OCI-LY1 (cell line): Measurements from ENCODE around the gene B4GALT4.
"Not testable (repeated sequence)": the region's sequence is repeated elsewhere in the genome, so short reads cannot be mapped to it uniquely, and the experiment has no call there.

Source experiments
- H2AFZ ChIP-seq: fragments of 200-600 bp; sonication (generic), shearing (Covaris generic); 2 replicates; pipeline ENCODE4 v1.6.0; 2014; ENCODE audit warnings: antibody characterized with exemption, mild to moderate bottlenecking, low read length
- H3F3A ChIP-seq: fragments of 200-600 bp; sonication (generic), shearing (Covaris generic); 2 replicates; pipeline ENCODE4 v1.6.0; 2014; ENCODE audit warnings: mild to moderate bottlenecking, antibody characterized with exemption, low read length, moderate library complexity; ENCODE audit not compliant: insufficient read depth
- H3K27ac ChIP-seq: fragments of 200-600 bp; sonication (generic); 2 replicates; pipeline ENCODE4 v1.5.1; 2014; ENCODE audit warnings: low read length, mixed run types, mild to moderate bottlenecking, low read depth; ENCODE audit not compliant: poor library complexity, severe bottlenecking
- H3K27me3 ChIP-seq: fragments of 200-600 bp; sonication (generic); 2 replicates; pipeline ENCODE4 v1.6.0; 2014; ENCODE audit warnings: antibody characterized with exemption, mild to moderate bottlenecking, low read length, moderate library complexity; ENCODE audit not compliant: insufficient read depth
- H3K36me3 ChIP-seq: fragments of 200-600 bp; sonication (generic); 2 replicates; pipeline ENCODE4 v1.6.1; 2014; ENCODE audit warnings: mild to moderate bottlenecking, antibody characterized with exemption, low read length, moderate library complexity, mixed read lengths; ENCODE audit not compliant: insufficient read depth
- H3K4me1 ChIP-seq: fragments of 200-600 bp; sonication (generic); 2 replicates; pipeline ENCODE4 v1.5.1; 2014; ENCODE audit warnings: mild to moderate bottlenecking, low read length, moderate library complexity; ENCODE audit not compliant: insufficient read depth, severe bottlenecking
- H3K4me2 ChIP-seq: fragments of 200-600 bp; sonication (generic), shearing (Covaris generic); 2 replicates; pipeline ENCODE4 v1.6.1; 2014; ENCODE audit warnings: low read length
- H3K4me3 ChIP-seq: fragments of 200-600 bp; sonication (generic); 2 replicates; pipeline ENCODE4 v1.5.1; 2014; ENCODE audit warnings: low read length, low read depth, mild to moderate bottlenecking, mixed read lengths; ENCODE audit not compliant: poor library complexity, severe bottlenecking
- H3K79me2 ChIP-seq: fragments of 200-600 bp; shearing (Covaris generic); 2 replicates; pipeline ENCODE4 v1.6.1; 2016; ENCODE audit warnings: mixed run types, low read length, mixed read lengths; ENCODE audit not compliant: insufficient read depth
- H3K9ac ChIP-seq: fragments of 200-600 bp; sonication (generic), shearing (Covaris generic); 2 replicates; pipeline ENCODE4 v1.6.1; 2014; ENCODE audit warnings: mild to moderate bottlenecking, low read length, mixed read lengths
- H3K9me2 ChIP-seq: fragments of 200-600 bp; sonication (generic), shearing (Covaris generic); 2 replicates; pipeline ENCODE4 v1.6.1; 2014; ENCODE audit warnings: low read depth, mild to moderate bottlenecking, low read length, mixed read lengths
- H3K9me3 ChIP-seq: fragments of 200-600 bp; shearing (Covaris generic); 2 replicates; pipeline ENCODE4 v1.6.1; 2014; ENCODE audit warnings: low read length, mixed read lengths
- H4K20me1 ChIP-seq: fragments of 200-600 bp; sonication (generic), shearing (Covaris generic); 2 replicates; pipeline ENCODE4 v1.6.0; 2016; ENCODE audit warnings: mild to moderate bottlenecking, low read length; ENCODE audit not compliant: insufficient read depth
- EZH2 ChIP-seq: fragments of 200-600 bp; sonication (generic), shearing (Covaris generic); IDR thresholded peaks from 2 replicates; pipeline ENCODE4 v1.8.0; 2017; ENCODE audit warnings: borderline replicate concordance, mixed run types, mild to moderate bottlenecking, antibody characterized with exemption, low read length, moderate library complexity, mixed read lengths
- TF ChIP-seq, protein P1 (sequence below): fragments of 200-600 bp; sonication (generic), shearing (Covaris generic); IDR thresholded peaks from 2 replicates; pipeline ENCODE4 v1.5.1; 2017; ENCODE audit warnings: mild to moderate bottlenecking, antibody characterized with exemption, low read length, moderate library complexity, mixed read lengths

Gene B4GALT4

GRCh38 chr3:119175872-119176756, 64.6 kb downstream of the B4GALT4 start:
- Histone ChIP-seq H4K20me1 (no peaks in the 10 kb centered on the region), H3K27ac (no peak overlapping the region), H3K4me3 (no peak overlapping the region), H3K27me3 (no peaks in the 10 kb centered on the region), H3K36me3 (no peaks in the 10 kb centered on the region), H3F3A (no peaks in the 10 kb centered on the region), H3K9ac (no peak overlapping the region), H3K79me2 (no peaks in the 10 kb centered on the region), H3K4me1 (no peaks in the 10 kb centered on the region), H2AFZ (no peak overlapping the region), H3K4me2 (no peak overlapping the region), H3K9me3 (no peaks in the 10 kb centered on the region), H3K9me2 (no peaks in the 10 kb centered on the region)
- TF ChIP-seq, protein P1, sequence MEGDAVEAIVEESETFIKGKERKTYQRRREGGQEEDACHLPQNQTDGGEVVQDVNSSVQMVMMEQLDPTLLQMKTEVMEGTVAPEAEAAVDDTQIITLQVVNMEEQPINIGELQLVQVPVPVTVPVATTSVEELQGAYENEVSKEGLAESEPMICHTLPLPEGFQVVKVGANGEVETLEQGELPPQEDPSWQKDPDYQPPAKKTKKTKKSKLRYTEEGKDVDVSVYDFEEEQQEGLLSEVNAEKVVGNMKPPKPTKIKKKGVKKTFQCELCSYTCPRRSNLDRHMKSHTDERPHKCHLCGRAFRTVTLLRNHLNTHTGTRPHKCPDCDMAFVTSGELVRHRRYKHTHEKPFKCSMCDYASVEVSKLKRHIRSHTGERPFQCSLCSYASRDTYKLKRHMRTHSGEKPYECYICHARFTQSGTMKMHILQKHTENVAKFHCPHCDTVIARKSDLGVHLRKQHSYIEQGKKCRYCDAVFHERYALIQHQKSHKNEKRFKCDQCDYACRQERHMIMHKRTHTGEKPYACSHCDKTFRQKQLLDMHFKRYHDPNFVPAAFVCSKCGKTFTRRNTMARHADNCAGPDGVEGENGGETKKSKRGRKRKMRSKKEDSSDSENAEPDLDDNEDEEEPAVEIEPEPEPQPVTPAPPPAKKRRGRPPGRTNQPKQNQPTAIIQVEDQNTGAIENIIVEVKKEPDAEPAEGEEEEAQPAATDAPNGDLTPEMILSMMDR = no peak
- TF ChIP-seq EZH2 = no peak

- Histone ChIP-seq H3F3A (no peaks in the 10 kb centered on the region), H4K20me1 (no peaks in the 10 kb centered on the region), H3K27ac (no peak within 1 kb of the TSS), H3K9ac (no peak within 1 kb of the TSS), H3K79me2 (no peaks in the 10 kb centered on the region), H3K4me3 (no peak within 1 kb of the TSS), H3K27me3 (no peaks in the 10 kb centered on the region), H3K36me3 (no peaks in the 10 kb centered on the region), H2AFZ (no peak within 1 kb of the TSS), H3K4me1 (no peaks in the 10 kb centered on the region), H3K9me2 (no peaks in the 10 kb centered on the region), H3K4me2 (no peak within 1 kb of the TSS), H3K9me3 (no peaks in the 10 kb centered on the region)
- no peak for TF ChIP-seq EZH2
- TF ChIP-seq, protein P1 = no peak
Observed at GRCh38 chr3:119173325-119173724, 67.4 kb downstream of the B4GALT4 start, which contains the start of gene UPK1B. Gene UPK1B, plus strand, starts transcription at chr3:119173598. Its CDS starts 13,144 bp downstream, at chr3:119186742.

DNA sequence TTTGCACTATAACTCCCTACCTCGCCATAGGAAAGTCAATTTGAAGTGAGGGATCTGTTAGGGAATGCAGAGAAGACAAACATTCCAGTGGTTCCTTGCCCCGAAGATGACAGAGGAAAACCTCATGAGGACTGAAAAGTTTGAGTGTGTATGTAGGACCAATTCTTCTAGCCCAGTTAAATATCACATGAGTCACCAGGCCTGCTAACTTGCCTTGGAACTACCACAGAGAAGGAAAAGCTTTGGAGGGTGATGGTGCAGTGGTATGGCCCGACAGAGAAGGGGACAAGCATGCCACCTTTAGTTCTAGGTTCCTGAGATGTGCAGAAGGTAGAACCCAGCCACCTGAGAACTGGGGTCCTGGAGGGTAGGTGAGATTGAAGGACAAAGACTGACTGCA, 69.9 kb downstream of the B4GALT4 start:
- H3K9me2 ChIP-seq = no peaks in the 10 kb centered on the region
- no peak overlapping the region for H3K4me3 ChIP-seq
- TF ChIP-seq, protein P1 = no peak
- TF ChIP-seq EZH2 = no peak
- no peaks in the 10 kb centered on the region for H3K9me3 ChIP-seq
- H3K36me3 ChIP-seq = no peaks in the 10 kb centered on the region
- no peaks in the 10 kb centered on the region for H3K79me2 ChIP-seq
- no peaks in the 10 kb centered on the region for H3K27me3 ChIP-seq
- H3K27ac ChIP-seq = no peak overlapping the region
- no peak overlapping the region for H3K4me2 ChIP-seq
- no peak overlapping the region for H2AFZ ChIP-seq
- H3K9ac ChIP-seq = no peak overlapping the region
- H3K4me1 ChIP-seq = no peaks in the 10 kb centered on the region
- no peaks in the 10 kb centered on the region for H3F3A ChIP-seq
- H4K20me1 ChIP-seq = no peaks in the 10 kb centered on the region

- H3K4me3 ChIP-seq, H3K9me3 ChIP-seq, H3K4me1 ChIP-seq, H3K36me3 ChIP-seq, H2AFZ ChIP-seq, H3K27ac ChIP-seq, H3K9me2 ChIP-seq, H3K27me3 ChIP-seq, H3K4me2 ChIP-seq, H3K79me2 ChIP-seq, H3K9ac ChIP-seq, H4K20me1 ChIP-seq, H3F3A ChIP-seq: not testable (repeated sequence)
Observed at GRCh38 chr3:119164745-119165144, 75.9 kb downstream of the B4GALT4 start.
